NCI-H2227 treated with DMSO at 0.1 percent for 48 hours (cell line): Measurements from ENCODE around the gene DMPK.
A peak's percentile ranks its signal among the peaks of the same experiment; 100 is the strongest.
"Not testable (repeated sequence)": the region's sequence is repeated elsewhere in the genome, so short reads cannot be mapped to it uniquely, and the experiment has no call there.

Source experiments
- DNase-seq: peaks from one replicate; lab custom pipeline; 2025; lab: John Stamatoyannopoulos, UW

The DMPK gene

GRCh38 chr19:45742969-45743368, 39.3 kb downstream of the DMPK start:
- no peak for DNase-seq

- no peak for DNase-seq
Measured at GRCh38 chr19:45739498-45740439, 42.5 kb downstream of the DMPK start.

DNA sequence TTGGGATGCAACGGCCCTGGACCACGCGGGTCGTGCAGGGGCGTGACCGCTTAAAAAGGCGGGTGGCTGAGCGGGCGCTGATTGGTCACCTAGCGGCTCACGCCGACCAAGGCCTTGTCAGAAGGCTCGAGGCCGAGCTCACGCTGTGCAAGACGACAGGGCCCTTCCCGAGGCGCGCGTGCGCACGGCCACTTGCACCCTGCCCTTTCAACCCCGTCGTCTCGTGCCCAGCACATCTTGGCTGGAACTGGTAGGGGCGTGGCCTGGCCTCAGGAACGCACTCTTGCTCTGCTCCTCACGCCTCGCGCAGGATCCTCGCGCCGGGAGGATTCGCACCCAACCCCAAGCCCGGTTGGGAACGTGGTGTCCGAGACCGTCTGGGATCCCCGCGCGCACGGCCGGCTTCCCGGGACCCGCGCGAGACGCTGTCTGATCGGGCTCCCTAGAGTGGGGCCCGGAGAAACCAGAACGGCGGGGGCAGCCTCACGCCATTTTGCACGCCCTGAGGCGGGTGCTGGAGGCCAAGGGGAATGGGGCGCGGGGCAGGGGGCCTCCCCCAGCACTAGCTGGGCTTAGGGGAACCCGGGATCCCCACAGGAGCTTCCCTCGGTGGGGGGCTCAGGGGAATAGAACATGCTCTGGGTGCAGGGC, 49.0 kb downstream of the DMPK start, which contains the start of gene MEIOSIN:
Gene MEIOSIN (plus strand): TSS at position 280 of the 651 bp plus-strand sequence. CDS start 1,938 bp downstream, outside the sequence.
- no peak for DNase-seq

GRCh38 chr19:45730368-45731288, 51.7 kb downstream of the DMPK start, which contains the start of gene FBXO46:
TSS of gene FBXO46 (minus strand) at chr19:45730896. CDS start at chr19:45713495, 17,401 bp downstream.
- DNase-seq = peak; percentile 94

- DNase-seq = no peak
Measured at GRCh38 chr19:45729800-45730290, 52.4 kb downstream of the DMPK start.

DNA sequence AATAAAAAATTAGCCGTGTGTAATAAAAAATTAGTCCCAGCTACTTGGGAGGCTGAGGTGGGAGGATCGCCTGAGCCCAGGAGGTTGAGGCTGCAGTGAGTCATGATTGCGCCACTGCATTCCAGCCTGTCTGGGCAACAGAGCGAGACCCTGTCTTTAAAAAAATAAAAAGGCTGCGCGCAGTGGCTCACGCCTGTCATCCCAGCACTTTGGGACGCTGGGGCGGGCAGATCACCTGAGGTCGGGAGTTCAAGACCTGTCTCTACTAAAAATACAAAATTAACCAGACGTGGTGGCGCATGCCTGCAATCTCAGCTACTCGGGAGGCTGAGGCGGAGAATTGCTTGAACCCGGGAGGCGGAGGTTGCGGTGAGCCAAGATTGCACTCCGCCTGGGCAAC, 53.6 kb downstream of the DMPK start:
- not testable (repeated sequence) for DNase-seq

GRCh38 chr19:45720065-45720464, 62.2 kb downstream of the DMPK start:
- DNase-seq = not testable (repeated sequence)
